GM12892 (cell line): ENCODE data around the gene RPGR.

ENCODE experiments used
- POLR2A ChIP-seq: IDR thresholded peaks from 2 replicates; pipeline ENCODE4 v1.6.1; 2011; ENCODE audit warnings: low read depth, low read length, control low read depth
- POLR2AphosphoS5 ChIP-seq: IDR thresholded peaks from 2 replicates; pipeline ENCODE4 v1.6.1; 2011; ENCODE audit warnings: low read depth, low read length, control low read depth
- TAF1 ChIP-seq: IDR thresholded peaks from 2 replicates; pipeline ENCODE4 v1.6.1; 2011; ENCODE audit warnings: low read depth, mild to moderate bottlenecking, control low read depth, low read length, borderline replicate concordance

- TF ChIP-seq TAF1 (no peak), POLR2A (no peak), POLR2AphosphoS5 (no peak)
These were observed 67.1 kb downstream of the RPGR start for GRCh38 chrX:38260231-38260630.
